Panc1 (cell line): Measurements from ENCODE around the gene RGS18. TPM values are rescaled to one million over a fixed set of nuclear protein-coding genes. Genes with fewer than 3 reads are reported as not detected.

Experiments used
- ATAC-seq: fragments of 200-7000 bp; cut with Tn5 transposase; 2 replicates; pipeline ENCODE4 v1.9.1; 2020; ENCODE audit warnings: mild to moderate bottlenecking, moderate library complexity
- BruUV-seq: library from RNA; stranded (reverse); fragments of 400-500 nt; replicated peaks from 2 replicates; lab custom pipeline; 2021; lab: Mats Ljungman, UMichigan
- CTCF ChIA-PET: fragments of 300-600 bp; sonication (Branson Sonifier 250); formaldehyde crosslinking; loops from one replicate; lab custom pipeline; 2022; ENCODE audit warnings: antibody characterized with exemption; lab: Charles Lee
- POLR2A ChIA-PET: fragments of 300-600 bp; sonication (Branson Sonifier 250); formaldehyde crosslinking; loops from one replicate; lab custom pipeline; 2022; ENCODE audit warnings: antibody characterized with exemption; lab: Charles Lee
- DNase-seq: peaks from one replicate; pipeline ENCODE4 v3.0.0-alpha.2; 2010; ENCODE audit warnings: low read depth, low spot score
- H3K27ac ChIP-seq: 2 replicates; pipeline ENCODE4 v1.5.1; 2011; ENCODE audit warnings: mild to moderate bottlenecking, low read length, inconsistent platforms
- H3K27me3 ChIP-seq: fragments of 200-500 bp; sonication (Bioruptor generic); 2 replicates; pipeline ENCODE4 v1.6.0; 2014; ENCODE audit warnings: low read length, inconsistent platforms; ENCODE audit not compliant: control insufficient read depth, insufficient read depth
- H3K36me3 ChIP-seq: fragments of 200-500 bp; sonication (Bioruptor generic); 2 replicates; pipeline ENCODE4 v1.5.1; 2014; ENCODE audit warnings: inconsistent platforms, mild to moderate bottlenecking, low read length, moderate library complexity; ENCODE audit not compliant: control insufficient read depth, insufficient read depth
- H3K4me1 ChIP-seq: 2 replicates; pipeline ENCODE4 v1.5.1; 2011; ENCODE audit warnings: inconsistent platforms, mild to moderate bottlenecking, low read length, moderate library complexity; ENCODE audit not compliant: control insufficient read depth, insufficient read depth
- H3K4me3 ChIP-seq, 2 experiments: 2 replicates each; pipeline ENCODE4 v1.5.1; 2011 to 2012; ENCODE audit warnings: low read depth in 2 of 2, low read length in 2 of 2, mild to moderate bottlenecking in 2 of 2, inconsistent platforms in 1 of 2, moderate library complexity in 1 of 2
- H3K9me3 ChIP-seq: fragments of 200-500 bp; sonication (Bioruptor generic); 2 replicates; pipeline ENCODE4 v1.5.1; 2014; ENCODE audit warnings: low read depth, mild to moderate bottlenecking, inconsistent platforms, low read length, moderate library complexity; ENCODE audit not compliant: control insufficient read depth, insufficient read depth
- CTCF ChIP-seq: fragments of 450-650 bp; IDR thresholded peaks from 2 replicates; pipeline ENCODE4 v1.5.1; 2017; ENCODE audit warnings: mild to moderate bottlenecking
- POLR2AphosphoS5 ChIP-seq: IDR thresholded peaks from 2 replicates; pipeline ENCODE4 v1.6.1; 2012; ENCODE audit warnings: mild to moderate bottlenecking, low read depth, low read length, moderate library complexity
- SIN3A ChIP-seq: IDR thresholded peaks from 2 replicates; pipeline ENCODE4 v1.6.1; 2012; ENCODE audit warnings: low read depth, mild to moderate bottlenecking, low read length, moderate library complexity, borderline replicate concordance; ENCODE audit not compliant: insufficient read depth
- TCF7L2 ChIP-seq: IDR thresholded peaks from 2 replicates; pipeline ENCODE4 v1.6.1; 2011; ENCODE audit warnings: mild to moderate bottlenecking, low read depth, low read length, inconsistent platforms
- in situ Hi-C: cut with HindIII; loops from 2 replicates; pipeline ENCODE4 v1.10.0; 2016; ENCODE audit warnings: low sequenced_read_pairs, low pct_unique_long_range_greater_than_20kb
- intact Hi-C: fragments of 100-400 bp; cut with micrococcal nuclease; formaldehyde crosslinking; loops from one replicate; pipeline ENCODE4 v1.10.0; 2022; ENCODE audit not compliant: unreplicated experiment
- total RNA-seq: library from RNA; stranded (reverse); gene quantifications from one replicate; pipeline ENCODE4 v1.2.1, GENCODE V29; 2021; ENCODE audit not compliant: unreplicated experiment
- TF ChIP-seq, protein P1 (sequence below), 2 experiments: IDR thresholded peaks; 2 replicates each; pipeline ENCODE4 v1.6.1; 2011 to 2012; ENCODE audit warnings: low read depth in 2 of 2, control low read depth in 1 of 2, low read length in 1 of 2, mild to moderate bottlenecking in 1 of 2, moderate library complexity in 1 of 2; ENCODE audit not compliant: insufficient read depth in 1 of 2

RGS18 gene
- total RNA-seq, 1 experiment from 2014 or later, result not detected

GRCh38 chr1:192171123-192171522, 12.9 kb downstream of the RGS18 start:
- intact Hi-C loops (no loop called here), in situ Hi-C loops (no loop called here)
- no peaks in the 10 kb centered on the region for H3K36me3 ChIP-seq
- no peaks in the 10 kb centered on the region for H3K9me3 ChIP-seq
- no peak overlapping the region for H3K27ac ChIP-seq
- BruUV-seq, result no TSS peak
- CTCF ChIA-PET, result no interaction called here
- no peaks in the 10 kb centered on the region for H3K27me3 ChIP-seq
- no peak for TF ChIP-seq POLR2AphosphoS5
- TF ChIP-seq, protein P1, sequence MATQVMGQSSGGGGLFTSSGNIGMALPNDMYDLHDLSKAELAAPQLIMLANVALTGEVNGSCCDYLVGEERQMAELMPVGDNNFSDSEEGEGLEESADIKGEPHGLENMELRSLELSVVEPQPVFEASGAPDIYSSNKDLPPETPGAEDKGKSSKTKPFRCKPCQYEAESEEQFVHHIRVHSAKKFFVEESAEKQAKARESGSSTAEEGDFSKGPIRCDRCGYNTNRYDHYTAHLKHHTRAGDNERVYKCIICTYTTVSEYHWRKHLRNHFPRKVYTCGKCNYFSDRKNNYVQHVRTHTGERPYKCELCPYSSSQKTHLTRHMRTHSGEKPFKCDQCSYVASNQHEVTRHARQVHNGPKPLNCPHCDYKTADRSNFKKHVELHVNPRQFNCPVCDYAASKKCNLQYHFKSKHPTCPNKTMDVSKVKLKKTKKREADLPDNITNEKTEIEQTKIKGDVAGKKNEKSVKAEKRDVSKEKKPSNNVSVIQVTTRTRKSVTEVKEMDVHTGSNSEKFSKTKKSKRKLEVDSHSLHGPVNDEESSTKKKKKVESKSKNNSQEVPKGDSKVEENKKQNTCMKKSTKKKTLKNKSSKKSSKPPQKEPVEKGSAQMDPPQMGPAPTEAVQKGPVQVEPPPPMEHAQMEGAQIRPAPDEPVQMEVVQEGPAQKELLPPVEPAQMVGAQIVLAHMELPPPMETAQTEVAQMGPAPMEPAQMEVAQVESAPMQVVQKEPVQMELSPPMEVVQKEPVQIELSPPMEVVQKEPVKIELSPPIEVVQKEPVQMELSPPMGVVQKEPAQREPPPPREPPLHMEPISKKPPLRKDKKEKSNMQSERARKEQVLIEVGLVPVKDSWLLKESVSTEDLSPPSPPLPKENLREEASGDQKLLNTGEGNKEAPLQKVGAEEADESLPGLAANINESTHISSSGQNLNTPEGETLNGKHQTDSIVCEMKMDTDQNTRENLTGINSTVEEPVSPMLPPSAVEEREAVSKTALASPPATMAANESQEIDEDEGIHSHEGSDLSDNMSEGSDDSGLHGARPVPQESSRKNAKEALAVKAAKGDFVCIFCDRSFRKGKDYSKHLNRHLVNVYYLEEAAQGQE (IDR thresholded peaks at IDR 0.05; ENCODE audit: insufficient read depth in 1 of 2, low read depth in 2 of 2, low read length in 1 of 2), result no peak
- TF ChIP-seq TCF7L2, result no peak
- TF ChIP-seq SIN3A, result no peak
- no peak for TF ChIP-seq CTCF
- POLR2A ChIA-PET, result no interaction called here
- H3K4me1 ChIP-seq, result no peaks in the 10 kb centered on the region
- DNase-seq (no peak), ATAC-seq (no peak)
- no peak overlapping the region for H3K4me3 ChIP-seq

DNA sequence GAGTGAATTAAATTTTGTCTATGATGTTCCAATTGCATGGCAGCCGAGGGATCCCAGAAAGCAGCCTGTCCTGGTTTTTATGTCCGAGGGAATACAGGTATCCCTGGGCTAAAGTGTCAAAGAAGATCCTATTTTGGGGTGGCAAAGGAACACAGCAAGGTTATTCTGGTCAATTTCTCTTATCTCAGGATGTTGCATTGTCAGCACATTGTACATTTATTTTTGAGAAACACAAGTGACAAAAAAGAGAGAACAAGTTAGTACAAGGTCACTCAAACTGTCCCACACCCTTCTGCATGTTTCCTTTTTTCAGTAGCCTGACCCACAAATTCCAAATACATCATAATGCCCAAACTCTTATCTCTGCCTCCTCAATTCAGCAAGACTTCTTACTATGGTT, 17.7 kb downstream of the RGS18 start:
- no peaks in the 10 kb centered on the region for H3K9me3 ChIP-seq
- BruUV-seq, result no TSS peak
- in situ Hi-C loops, result no loop called here

More for the DNA sequence above, 17.7 kb downstream of the RGS18 start:
- no peaks in the 10 kb centered on the region for H3K27me3 ChIP-seq
- H3K36me3 ChIP-seq, result no peaks in the 10 kb centered on the region
- TF ChIP-seq SIN3A (no peak), POLR2AphosphoS5 (no peak), CTCF (no peak), TCF7L2 (no peak)
- TF ChIP-seq, protein P1 (IDR thresholded peaks at IDR 0.05; ENCODE audit: insufficient read depth in 1 of 2, low read depth in 2 of 2, low read length in 1 of 2), result no peak
- ChIA-PET POLR2A (no interaction called here), CTCF (no interaction called here)
- no peak for ATAC-seq
- no peak overlapping the region for H3K27ac ChIP-seq
- no peak overlapping the region for H3K4me3 ChIP-seq
- H3K4me1 ChIP-seq, result no peaks in the 10 kb centered on the region
- intact Hi-C loops, result no loop called here
- DNase-seq, result no peak
